ENCODE data around the gene VIP. TPM values are rescaled to one million over a fixed set of nuclear protein-coding genes. Genes with fewer than 3 reads are reported as not detected.

The VIP gene
- total RNA-seq, 1 donor from 2014 or later, result under 0.01 TPM

- no peak for TF ChIP-seq CTCF (IDR thresholded peaks at IDR 0.05; ENCODE audit: insufficient read depth, low read length, severe bottlenecking)
- no peak for FAIRE-seq
Observed at GRCh38 chr6:152765331-152765730, 14.7 kb downstream of the VIP start.

GRCh38 chr6:152769159-152769558 lies 18.6 kb downstream of the VIP start:
- H3K27me3 ChIP-seq (ENCODE audit: control insufficient read depth, insufficient read depth, low read length), result no peaks in the 10 kb centered on the region
- FAIRE-seq (no peak), DNase-seq (ENCODE audit: low read depth) (no peak)
- TF ChIP-seq CTCF (IDR thresholded peaks at IDR 0.05; ENCODE audit: insufficient read depth, low read length, severe bottlenecking), result no peak
- no peaks in the 10 kb centered on the region for H3K36me3 ChIP-seq (ENCODE audit: control insufficient read depth, insufficient read depth, low read length)
- no peak overlapping the region for H3K4me3 ChIP-seq (ENCODE audit: low read depth, low read length)

More at GRCh38 chr6:152765331-152765730, 14.7 kb downstream of the VIP start:
- H3K27me3 ChIP-seq (ENCODE audit: control insufficient read depth, insufficient read depth, low read length), result no peaks in the 10 kb centered on the region
- no peak overlapping the region for H3K4me3 ChIP-seq (ENCODE audit: low read depth, low read length)
- no peak for DNase-seq (ENCODE audit: low read depth)
- no peaks in the 10 kb centered on the region for H3K36me3 ChIP-seq (ENCODE audit: control insufficient read depth, insufficient read depth, low read length)

- no peak for TF ChIP-seq CTCF (IDR thresholded peaks at IDR 0.05; ENCODE audit: insufficient read depth, low read length, severe bottlenecking)
- no peak overlapping the region for H3K4me3 ChIP-seq (ENCODE audit: low read depth, low read length)
- DNase-seq (ENCODE audit: low read depth) (no peak), FAIRE-seq (no peak)
- H3K36me3 ChIP-seq (ENCODE audit: control insufficient read depth, insufficient read depth, low read length), result no peaks in the 10 kb centered on the region
- no peaks in the 10 kb centered on the region for H3K27me3 ChIP-seq (ENCODE audit: control insufficient read depth, insufficient read depth, low read length)
Observed at GRCh38 chr6:152769993-152770392, 19.4 kb downstream of the VIP start.

- H3K27me3 ChIP-seq (ENCODE audit: control insufficient read depth, insufficient read depth, low read length), result no peaks in the 10 kb centered on the region
- TF ChIP-seq CTCF (IDR thresholded peaks at IDR 0.05; ENCODE audit: insufficient read depth, low read length, severe bottlenecking), result no peak
- no peak for DNase-seq (ENCODE audit: low read depth)
- no peaks in the 10 kb centered on the region for H3K36me3 ChIP-seq (ENCODE audit: control insufficient read depth, insufficient read depth, low read length)
- FAIRE-seq, result no peak
- H3K4me3 ChIP-seq (ENCODE audit: low read depth, low read length), result no peak overlapping the region
Observed at GRCh38 chr6:152771061-152771687, 20.6 kb downstream of the VIP start.

- Histone ChIP-seq H3K27me3 (ENCODE audit: control insufficient read depth, insufficient read depth, low read length) (no peaks in the 10 kb centered on the region), H3K4me3 (ENCODE audit: low read depth, low read length) (no peak overlapping the region), H3K36me3 (ENCODE audit: control insufficient read depth, insufficient read depth, low read length) (no peaks in the 10 kb centered on the region)
- TF ChIP-seq CTCF (IDR thresholded peaks at IDR 0.05; ENCODE audit: insufficient read depth, low read length, severe bottlenecking), result no peak
- FAIRE-seq (peak; percentile 43), DNase-seq (ENCODE audit: low read depth) (no peak)
Observed at GRCh38 chr6:152775428-152775827, 24.8 kb downstream of the VIP start.

GRCh38 chr6:152776833-152777232 lies 26.2 kb downstream of the VIP start:
- Histone ChIP-seq H3K4me3 (ENCODE audit: low read depth, low read length) (no peak overlapping the region), H3K36me3 (ENCODE audit: control insufficient read depth, insufficient read depth, low read length) (no peaks in the 10 kb centered on the region), H3K27me3 (ENCODE audit: control insufficient read depth, insufficient read depth, low read length) (no peaks in the 10 kb centered on the region)
- TF ChIP-seq CTCF (IDR thresholded peaks at IDR 0.05; ENCODE audit: insufficient read depth, low read length, severe bottlenecking), result no peak
- FAIRE-seq (no peak), DNase-seq (ENCODE audit: low read depth) (no peak)

Measured in bronchial epithelial cell (primary cell).